Muscle of arm (tissue), 12 donors: ENCODE results near the gene MACROD2. TPM values are rescaled to one million over a fixed set of nuclear protein-coding genes. Genes with fewer than 3 reads are reported as not detected.

ENCODE experiments used
- DNase-seq: peaks from one replicate; pipeline ENCODE4 v3.0.0-alpha.2; 2013
- polyA plus RNA-seq, 12 donors: library from polyadenylated mRNA; unstranded; fragments of 120-200 nt; gene quantifications; one replicate each; pipeline ENCODE4 v1.2.1, GENCODE V29; 2013; ENCODE audit not compliant: insufficient read length in 12 of 12

Gene MACROD2
- polyA plus RNA-seq, 12 donors: 2.7 to 19.1 (median 4.0) TPM; not detected in 1

GRCh38 chr20:14580418-14581074 is 585.2 kb downstream of the MACROD2 start:
- no peak for DNase-seq

- DNase-seq: no peak
These were observed 586.4 kb downstream of the MACROD2 start for GRCh38 chr20:14581731-14582130.

GRCh38 chr20:14582855-14583254 is 587.5 kb downstream of the MACROD2 start:
- no peak for DNase-seq

GRCh38 chr20:14583413-14583812 is 588.1 kb downstream of the MACROD2 start:
- no peak for DNase-seq

GRCh38 chr20:14589383-14589782 is 594.1 kb downstream of the MACROD2 start:
- no peak for DNase-seq

GRCh38 chr20:14595051-14595450 is 599.7 kb downstream of the MACROD2 start:
- no peak for DNase-seq

GRCh38 chr20:14597206-14597715 is 601.9 kb downstream of the MACROD2 start:
- no peak for DNase-seq

- no peak for DNase-seq
These were observed 604.3 kb downstream of the MACROD2 start for GRCh38 chr20:14599613-14600012.

GRCh38 chr20:14600527-14600926 is 605.2 kb downstream of the MACROD2 start:
- DNase-seq: no peak

- no peak for DNase-seq
These were observed 608.8 kb downstream of the MACROD2 start for GRCh38 chr20:14604143-14604542.

GRCh38 chr20:14609328-14610221 is 614.3 kb downstream of the MACROD2 start:
- no peak for DNase-seq

GRCh38 chr20:14611479-14611878 is 616.2 kb downstream of the MACROD2 start:
- no peak for DNase-seq

- DNase-seq: no peak
These were observed 617.1 kb downstream of the MACROD2 start for GRCh38 chr20:14612391-14612790.

- no peak for DNase-seq
These were observed 620.7 kb downstream of the MACROD2 start for GRCh38 chr20:14616003-14616402.

- no peak for DNase-seq
These were observed 621.8 kb downstream of the MACROD2 start for GRCh38 chr20:14617123-14617522.

GRCh38 chr20:14619411-14619810 is 624.1 kb downstream of the MACROD2 start:
- no peak for DNase-seq

GRCh38 chr20:14622796-14623195 is 627.5 kb downstream of the MACROD2 start:
- no peak for DNase-seq

GRCh38 chr20:14631011-14631410 is 635.7 kb downstream of the MACROD2 start:
- no peak for DNase-seq

GRCh38 chr20:14632906-14633305 is 637.6 kb downstream of the MACROD2 start:
- no peak for DNase-seq

GRCh38 chr20:14633507-14633906 is 638.2 kb downstream of the MACROD2 start:
- DNase-seq: no peak

GRCh38 chr20:14634665-14635064 is 639.3 kb downstream of the MACROD2 start:
- no peak for DNase-seq

GRCh38 chr20:14637441-14637840 is 642.1 kb downstream of the MACROD2 start:
- no peak for DNase-seq

GRCh38 chr20:14643146-14643545 is 647.8 kb downstream of the MACROD2 start:
- DNase-seq: no peak
